HG02763 (cell line): ENCODE results near the gene G6PD.
"Not testable (repeated sequence)": the region's sequence is repeated elsewhere in the genome, so short reads cannot be mapped to it uniquely, and the experiment has no call there.

Experiments used
- ATAC-seq: cut with Tn5 transposase; IDR thresholded peaks from one replicate; pipeline ENCODE4 v1.9.1; 2021; ENCODE audit warnings: mild to moderate bottlenecking, moderate library complexity; ENCODE audit not compliant: unreplicated experiment

Gene G6PD

GRCh38 chrX:154546354-154547244, at the start of gene G6PD:
TSS of gene G6PD (minus strand) at chrX:154546846. CDS start at chrX:154546155, 691 bp downstream.
- ATAC-seq = peak; percentile 52

- no peak for ATAC-seq
Observed at GRCh38 chrX:154595559-154596249, 49.1 kb upstream of the G6PD start.

GRCh38 chrX:154594491-154594890, 47.8 kb upstream of the G6PD start:
- no peak for ATAC-seq

GRCh38 chrX:154593201-154593600, 46.6 kb upstream of the G6PD start:
- no peak for ATAC-seq

- no peak for ATAC-seq
Observed at GRCh38 chrX:154592505-154592904, 45.9 kb upstream of the G6PD start.

- not testable (repeated sequence) for ATAC-seq
Observed at GRCh38 chrX:154590415-154590814, 43.8 kb upstream of the G6PD start.

GRCh38 chrX:154584585-154585183, 38.0 kb upstream of the G6PD start, which contains the start of gene CTAG1A:
TSS of gene CTAG1A (plus strand) at chrX:154585133. CDS start at chrX:154585207, 74 bp downstream.
- ATAC-seq = not testable (repeated sequence)

GRCh38 chrX:154582994-154583393, 36.3 kb upstream of the G6PD start:
- not testable (repeated sequence) for ATAC-seq

- not testable (repeated sequence) for ATAC-seq
Observed at GRCh38 chrX:154575076-154575475, 28.4 kb upstream of the G6PD start.

GRCh38 chrX:154573061-154573460, 26.4 kb upstream of the G6PD start:
- not testable (repeated sequence) for ATAC-seq

GRCh38 chrX:154570361-154570760, 23.7 kb upstream of the G6PD start:
- ATAC-seq = not testable (repeated sequence)

GRCh38 chrX:154562295-154562694, 15.6 kb upstream of the G6PD start:
- ATAC-seq = not testable (repeated sequence)

GRCh38 chrX:154560326-154560725, 13.7 kb upstream of the G6PD start:
- ATAC-seq = not testable (repeated sequence)

- not testable (repeated sequence) for ATAC-seq
Observed at GRCh38 chrX:154558896-154559295, 12.2 kb upstream of the G6PD start.

GRCh38 chrX:154558060-154558690, 11.5 kb upstream of the G6PD start:
- ATAC-seq = not testable (repeated sequence)

GRCh38 chrX:154552112-154552806, 5.6 kb upstream of the G6PD start:
- not testable (repeated sequence) for ATAC-seq

- no peak for ATAC-seq
Observed at GRCh38 chrX:154549766-154550165, 3.1 kb upstream of the G6PD start.

GRCh38 chrX:154548028-154548316, 1.3 kb upstream of the G6PD start:
- ATAC-seq = no peak

GRCh38 chrX:154547245-154548027, 790 bp upstream of the G6PD start, which contains the start of gene IKBKG:
TSS of gene IKBKG (plus strand) at chrX:154547620. CDS start at chrX:154552003, 4,383 bp downstream.
- ATAC-seq = peak; percentile 77
